ENCODE measurements around the gene FGF19.

Gene FGF19

GRCh38 chr11:69715446-69715845 lies 11.6 kb upstream of the FGF19 start:
- H2AK5ac ChIP-seq (ENCODE audit: low read length), result no peak overlapping the region
- no peak overlapping the region for H3K18ac ChIP-seq (ENCODE audit: low read length)
- no peak overlapping the region for H3K4me3 ChIP-seq (ENCODE audit: low read depth, low read length)
- no peak overlapping the region for H2BK5ac ChIP-seq (ENCODE audit: low read depth, low read length, poor library complexity)
- no peak overlapping the region for H4K91ac ChIP-seq (ENCODE audit: low read depth, low read length)
- no peaks in the 10 kb centered on the region for H3K4me1 ChIP-seq (ENCODE audit: control insufficient read depth in 1 of 2, insufficient read depth in 2 of 2, low read length in 2 of 2)
- no peak overlapping the region for H2AFZ ChIP-seq (ENCODE audit: insufficient read depth, low read length, poor library complexity)
- H3K4me2 ChIP-seq (ENCODE audit: low read length), result no peak overlapping the region
- H4K12ac ChIP-seq (ENCODE audit: low read depth, low read length), result no peak overlapping the region
- H2BK12ac ChIP-seq (ENCODE audit: low read length), result no peak overlapping the region
- H3K79me2 ChIP-seq (ENCODE audit: control insufficient read depth, insufficient read depth, low read length, poor library complexity), result no peaks in the 10 kb centered on the region
- H3K14ac ChIP-seq (ENCODE audit: low read length), result no peak overlapping the region
- no peaks in the 10 kb centered on the region for H3K36me3 ChIP-seq (ENCODE audit: control insufficient read depth in 1 of 2, insufficient read depth in 2 of 2, low read length in 2 of 2)
- no peak overlapping the region for H3K23ac ChIP-seq (ENCODE audit: low read length)
- H3K27me3 ChIP-seq (ENCODE audit: insufficient read depth, low read length), result no peaks in the 10 kb centered on the region
- WGBS (ENCODE audit: extremely low coverage, insufficient coverage, insufficient read length), result no CpG with 5 or more reads among the region's 19 CpGs
- H2BK120ac ChIP-seq (ENCODE audit: insufficient read depth, low read length, poor library complexity), result no peak overlapping the region
- H3K9ac ChIP-seq (ENCODE audit: low read length), result no peak overlapping the region
- peaks cover 3% of the 10 kb centered on the region for H3K9me3 ChIP-seq (ENCODE audit: insufficient read depth, low read depth, low read length)
- H3K4ac ChIP-seq (ENCODE audit: low read depth, low read length), result no peak overlapping the region
- H3K27ac ChIP-seq (ENCODE audit: low read depth, low read length), result no peak overlapping the region
- no peak overlapping the region for H4K8ac ChIP-seq (ENCODE audit: low read depth, low read length)
- H3K79me1 ChIP-seq (ENCODE audit: low read length), result no peaks in the 10 kb centered on the region
- no peak for DNase-seq

GRCh38 chr11:69711822-69712801 lies 8.3 kb upstream of the FGF19 start:
- H2BK12ac ChIP-seq (ENCODE audit: low read length), result no peak overlapping the region
- H3K27me3 ChIP-seq (ENCODE audit: insufficient read depth, low read length), result no peaks in the 10 kb centered on the region
- H3K4me3 ChIP-seq (ENCODE audit: low read depth, low read length), result no peak overlapping the region
- no peak overlapping the region for H3K9ac ChIP-seq (ENCODE audit: low read length)
- no peak overlapping the region for H3K14ac ChIP-seq (ENCODE audit: low read length)
- H4K12ac ChIP-seq (ENCODE audit: low read depth, low read length), result no peak overlapping the region
- no peak overlapping the region for H4K91ac ChIP-seq (ENCODE audit: low read depth, low read length)
- no peak overlapping the region for H3K27ac ChIP-seq (ENCODE audit: low read depth, low read length)
- no CpG with 5 or more reads among the region's 28 CpGs for WGBS (ENCODE audit: extremely low coverage, insufficient coverage, insufficient read length)
- H2AFZ ChIP-seq (ENCODE audit: insufficient read depth, low read length, poor library complexity), result no peak overlapping the region
- no peak overlapping the region for H3K18ac ChIP-seq (ENCODE audit: low read length)
- H3K4me2 ChIP-seq (ENCODE audit: low read length), result no peak overlapping the region
- no peak overlapping the region for H2AK5ac ChIP-seq (ENCODE audit: low read length)
- no peaks in the 10 kb centered on the region for H3K79me1 ChIP-seq (ENCODE audit: low read length)
- H3K36me3 ChIP-seq (ENCODE audit: control insufficient read depth in 1 of 2, insufficient read depth in 2 of 2, low read length in 2 of 2), result no peaks in the 10 kb centered on the region
- H3K4ac ChIP-seq (ENCODE audit: low read depth, low read length), result no peak overlapping the region
- H3K23ac ChIP-seq (ENCODE audit: low read length), result no peak overlapping the region
- H3K9me3 ChIP-seq (ENCODE audit: insufficient read depth, low read depth, low read length), result peaks cover 3% of the 10 kb centered on the region
- no peaks in the 10 kb centered on the region for H3K4me1 ChIP-seq (ENCODE audit: control insufficient read depth in 1 of 2, insufficient read depth in 2 of 2, low read length in 2 of 2)
- H4K8ac ChIP-seq (ENCODE audit: low read depth, low read length), result no peak overlapping the region
- DNase-seq, result no peak
- no peak overlapping the region for H2BK120ac ChIP-seq (ENCODE audit: insufficient read depth, low read length, poor library complexity)
- no peaks in the 10 kb centered on the region for H3K79me2 ChIP-seq (ENCODE audit: control insufficient read depth, insufficient read depth, low read length, poor library complexity)
- no peak overlapping the region for H2BK5ac ChIP-seq (ENCODE audit: low read depth, low read length, poor library complexity)

GRCh38 chr11:69708736-69709401 lies 5.0 kb upstream of the FGF19 start:
- H2AK5ac ChIP-seq (ENCODE audit: low read length), result no peak overlapping the region
- no peak overlapping the region for H3K27ac ChIP-seq (ENCODE audit: low read depth, low read length)
- H3K27me3 ChIP-seq (ENCODE audit: insufficient read depth, low read length), result peaks cover 26% of the 10 kb centered on the region
- H3K4me3 ChIP-seq (ENCODE audit: low read depth, low read length), result no peak overlapping the region
- WGBS (ENCODE audit: extremely low coverage, insufficient coverage, insufficient read length), result no CpG with 5 or more reads among the region's 15 CpGs
- H3K9ac ChIP-seq (ENCODE audit: low read length), result no peak overlapping the region
- H3K23ac ChIP-seq (ENCODE audit: low read length), result no peak overlapping the region
- H2BK120ac ChIP-seq (ENCODE audit: insufficient read depth, low read length, poor library complexity), result no peak overlapping the region
- H3K79me2 ChIP-seq (ENCODE audit: control insufficient read depth, insufficient read depth, low read length, poor library complexity), result no peaks in the 10 kb centered on the region
- no peaks in the 10 kb centered on the region for H3K79me1 ChIP-seq (ENCODE audit: low read length)
- H3K4ac ChIP-seq (ENCODE audit: low read depth, low read length), result no peak overlapping the region
- H2AFZ ChIP-seq (ENCODE audit: insufficient read depth, low read length, poor library complexity), result no peak overlapping the region
- DNase-seq, result no peak
- H4K12ac ChIP-seq (ENCODE audit: low read depth, low read length), result no peak overlapping the region
- no peak overlapping the region for H4K91ac ChIP-seq (ENCODE audit: low read depth, low read length)
- H3K4me1 ChIP-seq (ENCODE audit: control insufficient read depth in 1 of 2, insufficient read depth in 2 of 2, low read length in 2 of 2), result peaks cover 2 to 7% of the 10 kb centered on the region in 2 experiments
- no peak overlapping the region for H3K14ac ChIP-seq (ENCODE audit: low read length)
- H3K18ac ChIP-seq (ENCODE audit: low read length), result no peak overlapping the region
- H3K9me3 ChIP-seq (ENCODE audit: insufficient read depth, low read depth, low read length), result peaks cover 3% of the 10 kb centered on the region
- H2BK5ac ChIP-seq (ENCODE audit: low read depth, low read length, poor library complexity), result no peak overlapping the region
- H2BK12ac ChIP-seq (ENCODE audit: low read length), result no peak overlapping the region
- H4K8ac ChIP-seq (ENCODE audit: low read depth, low read length), result no peak overlapping the region
- no peaks in the 10 kb centered on the region for H3K36me3 ChIP-seq (ENCODE audit: control insufficient read depth in 1 of 2, insufficient read depth in 2 of 2, low read length in 2 of 2)
- H3K4me2 ChIP-seq (ENCODE audit: low read length), result no peak overlapping the region

- H3K27me3 ChIP-seq (ENCODE audit: insufficient read depth, low read length), result peaks cover 41% of the 10 kb centered on the region
- H3K36me3 ChIP-seq (ENCODE audit: control insufficient read depth in 1 of 2, insufficient read depth in 2 of 2, low read length in 2 of 2), result no peaks in the 10 kb centered on the region
- H2BK120ac ChIP-seq (ENCODE audit: insufficient read depth, low read length, poor library complexity), result no peak overlapping the region
- no peak overlapping the region for H3K18ac ChIP-seq (ENCODE audit: low read length)
- H3K4me1 ChIP-seq (ENCODE audit: control insufficient read depth in 1 of 2, insufficient read depth in 2 of 2, low read length in 2 of 2), result peaks cover 4 to 10% of the 10 kb centered on the region in 2 experiments
- H3K4ac ChIP-seq (ENCODE audit: low read depth, low read length), result no peak overlapping the region
- no peak overlapping the region for H3K23ac ChIP-seq (ENCODE audit: low read length)
- H4K91ac ChIP-seq (ENCODE audit: low read depth, low read length), result no peak overlapping the region
- H3K4me3 ChIP-seq (ENCODE audit: low read depth, low read length), result no peak overlapping the region
- no peak overlapping the region for H3K27ac ChIP-seq (ENCODE audit: low read depth, low read length)
- DNase-seq, result no peak
- H3K79me2 ChIP-seq (ENCODE audit: control insufficient read depth, insufficient read depth, low read length, poor library complexity), result no peaks in the 10 kb centered on the region
- H3K4me2 ChIP-seq (ENCODE audit: low read length), result no peak overlapping the region
- no peaks in the 10 kb centered on the region for H3K79me1 ChIP-seq (ENCODE audit: low read length)
- H2AFZ ChIP-seq (ENCODE audit: insufficient read depth, low read length, poor library complexity), result no peak overlapping the region
- no peak overlapping the region for H4K8ac ChIP-seq (ENCODE audit: low read depth, low read length)
- H2AK5ac ChIP-seq (ENCODE audit: low read length), result no peak overlapping the region
- H2BK12ac ChIP-seq (ENCODE audit: low read length), result no peak overlapping the region
- no peak overlapping the region for H4K12ac ChIP-seq (ENCODE audit: low read depth, low read length)
- H2BK5ac ChIP-seq (ENCODE audit: low read depth, low read length, poor library complexity), result no peak overlapping the region
- WGBS (ENCODE audit: extremely low coverage, insufficient coverage, insufficient read length), result no CpG with 5 or more reads among the region's 7 CpGs
- no peak overlapping the region for H3K9ac ChIP-seq (ENCODE audit: low read length)
- peaks cover 3% of the 10 kb centered on the region for H3K9me3 ChIP-seq (ENCODE audit: insufficient read depth, low read depth, low read length)
- no peak overlapping the region for H3K14ac ChIP-seq (ENCODE audit: low read length)
Measured at GRCh38 chr11:69707176-69707575, 3.4 kb upstream of the FGF19 start.
